ENCODE data around the gene INKA1.

Gene INKA1

GRCh38 chr3:49787182-49787464 is 15.9 kb upstream of the INKA1 start:
- no peak for DNase-seq

GRCh38 chr3:49787536-49787935 is 15.5 kb upstream of the INKA1 start:
- DNase-seq, result no peak

DNA sequence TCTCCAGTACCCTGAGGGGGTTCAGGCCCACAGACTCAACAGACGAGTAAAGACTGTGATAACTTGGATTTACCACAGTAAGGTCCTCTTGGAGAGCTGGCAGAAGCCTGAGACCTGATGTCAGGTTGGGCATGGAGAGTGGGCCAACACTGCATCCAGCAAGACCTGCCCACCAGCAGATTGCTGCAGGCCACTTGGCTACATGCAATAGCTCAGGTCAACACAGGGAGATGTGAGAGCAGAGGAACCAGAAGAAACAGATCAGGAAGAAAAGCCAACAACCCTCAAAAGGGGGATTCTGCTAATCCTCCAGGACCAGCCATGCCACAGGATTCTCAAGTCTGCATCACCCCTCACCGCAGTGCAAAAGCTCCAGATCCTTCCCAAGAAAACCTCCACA is 15.0 kb upstream of the INKA1 start:
- DNase-seq, result no peak

GRCh38 chr3:49790626-49791411 is 12.2 kb upstream of the INKA1 start:
- no peak for DNase-seq

GRCh38 chr3:49791571-49791970 is 11.5 kb upstream of the INKA1 start:
- no peak for DNase-seq

- no peak for DNase-seq
Measured at GRCh38 chr3:49792371-49793150, 10.5 kb upstream of the INKA1 start.

DNA sequence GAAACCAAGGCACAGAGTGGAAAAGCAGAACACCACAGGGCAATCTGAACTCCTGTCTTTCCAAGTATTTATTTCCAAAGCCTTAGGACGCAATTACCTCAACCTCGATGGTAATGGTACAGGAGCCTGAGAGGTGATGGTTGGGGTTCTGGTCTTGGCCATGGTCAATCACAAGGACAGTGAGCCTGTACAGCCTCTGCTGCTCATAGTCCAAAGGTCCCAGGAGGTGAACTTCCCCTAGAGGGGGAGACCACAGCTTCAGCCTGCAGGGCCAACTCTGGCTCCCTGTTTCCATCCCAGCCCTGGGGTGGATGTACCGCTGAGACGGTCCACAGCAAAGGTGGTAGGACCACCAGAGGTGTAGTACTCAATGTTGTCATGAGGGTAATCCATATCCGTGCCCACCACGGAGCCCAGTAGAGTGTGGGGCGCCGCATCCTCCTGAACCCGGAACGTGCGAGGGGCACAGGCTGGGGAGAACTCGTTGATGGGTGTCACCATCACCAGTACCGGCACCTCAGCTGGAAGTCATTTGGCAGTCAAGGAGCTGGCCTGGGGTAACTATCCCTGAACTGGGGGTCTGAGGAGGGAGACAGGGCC is 9.5 kb upstream of the INKA1 start:
- DNase-seq, result no peak

DNA sequence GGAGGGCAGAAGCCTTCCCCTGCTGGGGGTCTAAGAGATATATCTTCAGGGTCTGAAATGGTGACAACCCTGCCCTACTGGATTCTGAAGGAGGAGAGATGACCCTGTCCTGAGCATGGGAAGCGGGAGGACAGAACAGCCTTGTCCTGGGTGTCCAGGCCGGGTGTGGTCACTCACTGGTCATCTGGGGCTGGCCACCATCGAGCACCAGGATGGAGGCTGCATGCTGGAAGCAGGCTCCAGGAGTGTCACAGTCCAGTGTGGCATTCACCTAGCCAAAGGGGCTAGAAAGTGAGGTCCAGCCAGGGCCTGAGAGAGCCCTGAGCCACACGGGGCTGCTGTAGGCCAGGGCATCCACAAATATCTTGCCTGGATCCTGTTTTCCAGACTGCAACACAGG is 8.6 kb upstream of the INKA1 start:
- no peak for DNase-seq

DNA sequence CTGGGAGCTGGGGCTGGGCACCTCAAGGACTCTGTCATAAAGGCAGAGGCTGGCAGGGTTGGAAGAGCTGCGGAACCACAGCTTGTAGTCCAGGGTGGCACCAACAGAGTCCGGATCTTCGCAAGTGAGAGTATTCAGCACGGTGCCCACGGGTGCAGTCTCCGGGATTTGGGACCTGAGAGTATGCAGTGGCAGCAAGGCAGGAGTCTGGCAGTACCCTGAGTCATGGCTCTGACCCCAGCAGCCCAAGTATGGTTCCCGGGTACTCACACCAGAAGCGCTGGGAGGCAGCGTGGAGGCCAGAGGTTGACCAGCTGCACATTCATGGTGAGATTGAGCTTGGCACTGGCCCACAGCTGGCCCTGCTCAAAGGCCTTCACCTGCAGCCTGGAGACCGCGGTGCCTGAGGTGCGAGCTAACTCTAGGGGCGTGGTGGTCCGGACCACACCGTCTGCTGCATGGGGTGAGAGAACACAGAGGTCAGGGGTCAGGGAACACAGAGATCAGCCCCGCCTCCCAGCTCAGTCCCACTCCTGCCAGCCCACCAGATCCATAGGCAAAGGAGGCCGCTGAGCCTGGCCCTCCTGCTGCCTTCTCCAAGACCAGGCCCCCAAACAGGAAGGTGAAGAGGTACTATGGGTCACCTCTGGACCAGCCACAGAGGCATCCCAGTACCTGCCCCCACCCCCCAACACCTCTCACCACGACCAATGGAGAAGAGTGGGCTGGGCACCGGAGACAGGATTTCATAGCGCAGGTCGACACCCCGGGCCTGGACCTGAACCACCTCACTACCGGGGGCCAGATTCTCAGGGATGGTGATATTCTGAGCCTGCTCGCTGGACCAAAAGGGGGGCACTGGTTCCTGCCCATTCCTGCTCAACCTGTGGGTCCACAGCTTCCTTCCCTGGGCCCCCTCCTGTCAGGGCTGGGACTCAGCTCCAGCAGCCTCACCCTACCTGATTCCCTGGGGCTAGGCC is 7.8 kb upstream of the INKA1 start:
- DNase-seq, result no peak

- DNase-seq, result no peak
Measured at GRCh38 chr3:49799105-49799504, 4.0 kb upstream of the INKA1 start.

DNA sequence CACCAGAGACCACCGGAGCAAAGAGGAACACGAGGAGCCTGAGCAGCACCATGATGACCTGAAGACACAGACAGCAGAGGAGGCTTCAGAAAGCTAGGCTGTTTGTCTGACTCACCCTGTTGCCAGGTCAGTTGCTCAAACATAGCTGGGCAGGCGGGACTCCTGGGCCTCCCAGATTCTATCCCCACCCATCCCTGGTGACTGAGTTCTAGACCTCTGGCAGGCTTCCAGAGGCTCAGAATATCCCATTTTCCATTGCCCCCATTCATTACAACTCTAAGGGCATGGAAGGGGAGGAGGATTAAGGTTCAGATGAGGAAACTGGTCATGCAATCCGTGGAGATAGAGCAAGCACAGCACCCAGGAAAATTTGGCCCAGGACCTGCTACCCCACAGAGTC is 3.3 kb upstream of the INKA1 start, which contains the start of gene CDHR4:
CDHR4 (minus strand) TSS at position 113 of the 400 bp plus-strand sequence; CDS start at position 52, 61 bp downstream.
- no peak for DNase-seq

GRCh38 chr3:49801160-49801559 is 1.9 kb upstream of the INKA1 start:
- DNase-seq, result no peak

- DNase-seq, result peak; percentile 68
Measured at GRCh38 chr3:49803465-49804140, 542 bp downstream of the INKA1 start.

- no peak for DNase-seq
Measured at GRCh38 chr3:49804141-49805041, 1.3 kb downstream of the INKA1 start.

DNA sequence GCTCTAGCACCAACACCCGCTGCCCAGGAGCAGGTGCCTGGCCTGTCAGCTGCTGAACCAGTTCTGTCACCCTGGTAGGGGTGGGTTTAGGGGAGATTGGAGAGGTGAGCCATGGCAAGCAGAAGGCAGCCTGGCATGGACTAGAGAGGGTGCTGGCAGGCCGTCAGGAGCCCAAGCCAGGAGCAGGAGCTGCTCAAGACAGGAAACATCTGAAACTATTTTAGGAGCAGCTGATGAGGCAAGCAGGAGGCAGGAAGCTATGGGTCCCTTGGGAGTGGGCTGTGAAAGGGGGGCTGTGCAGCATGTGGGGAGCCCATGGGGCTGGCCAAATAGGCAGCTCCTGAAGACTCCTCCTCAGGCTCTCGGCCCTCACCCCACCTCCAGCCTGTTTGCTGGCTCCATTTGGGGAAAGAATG is 2.3 kb downstream of the INKA1 start:
- no peak for DNase-seq

DNA sequence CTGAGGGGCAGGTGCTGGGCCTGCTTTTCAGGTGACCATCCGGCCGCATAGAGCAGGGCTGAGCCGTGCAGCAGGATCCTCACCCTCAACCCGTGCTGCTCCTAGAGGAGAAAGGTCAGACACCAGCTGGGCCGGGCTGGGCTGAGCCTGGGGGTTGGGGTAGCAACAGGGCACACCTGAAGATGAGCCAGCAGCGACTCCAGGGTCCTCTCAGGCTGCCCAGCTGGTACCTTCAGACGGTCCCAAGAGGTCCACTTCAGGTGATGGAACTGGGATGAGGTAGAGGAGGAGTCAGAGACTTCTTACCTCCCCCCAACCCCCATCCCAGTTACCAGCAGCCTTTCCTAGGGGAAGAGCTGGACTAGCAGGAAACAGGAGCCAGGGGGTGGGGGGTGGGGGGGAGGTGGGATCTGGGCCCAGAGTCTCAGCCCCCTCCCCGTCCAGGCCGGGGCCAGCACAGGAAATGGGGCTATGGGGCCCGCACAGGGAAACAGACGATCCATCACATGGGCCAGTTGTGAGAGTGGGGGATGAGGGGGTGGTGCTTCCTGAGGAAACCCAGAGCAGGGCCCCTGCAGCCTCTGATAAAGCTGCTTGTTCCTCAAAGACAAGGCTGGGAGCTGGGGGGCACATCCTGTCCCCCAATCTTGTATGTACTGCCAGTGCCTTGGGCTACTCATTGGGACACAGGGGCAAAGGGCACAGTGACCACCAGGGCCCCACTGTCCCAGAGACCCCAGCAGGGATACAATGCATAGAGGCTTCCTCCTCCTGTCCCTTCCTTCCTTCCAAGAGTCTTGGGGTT is 3.0 kb downstream of the INKA1 start:
- DNase-seq, result peak; percentile 32

DNA sequence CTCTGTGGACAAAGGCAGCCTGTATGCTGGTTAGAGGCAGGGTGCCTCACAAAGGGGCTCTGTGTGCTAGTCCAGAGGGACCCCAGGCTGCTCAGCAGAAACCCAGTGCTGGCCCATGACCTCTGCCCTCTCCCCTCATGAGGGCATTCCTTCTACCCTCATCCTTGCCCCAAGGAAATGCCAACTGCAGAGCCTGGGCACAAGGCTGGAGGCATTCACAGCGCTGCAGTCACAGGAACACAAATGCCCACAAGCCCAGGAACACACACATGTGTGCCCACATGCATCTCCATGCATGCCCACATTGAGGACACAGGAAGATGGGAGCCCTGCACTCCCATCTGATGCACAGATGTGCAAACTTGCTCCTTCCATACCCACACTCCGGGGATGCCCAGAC is 3.8 kb downstream of the INKA1 start:
- no peak for DNase-seq

DNA sequence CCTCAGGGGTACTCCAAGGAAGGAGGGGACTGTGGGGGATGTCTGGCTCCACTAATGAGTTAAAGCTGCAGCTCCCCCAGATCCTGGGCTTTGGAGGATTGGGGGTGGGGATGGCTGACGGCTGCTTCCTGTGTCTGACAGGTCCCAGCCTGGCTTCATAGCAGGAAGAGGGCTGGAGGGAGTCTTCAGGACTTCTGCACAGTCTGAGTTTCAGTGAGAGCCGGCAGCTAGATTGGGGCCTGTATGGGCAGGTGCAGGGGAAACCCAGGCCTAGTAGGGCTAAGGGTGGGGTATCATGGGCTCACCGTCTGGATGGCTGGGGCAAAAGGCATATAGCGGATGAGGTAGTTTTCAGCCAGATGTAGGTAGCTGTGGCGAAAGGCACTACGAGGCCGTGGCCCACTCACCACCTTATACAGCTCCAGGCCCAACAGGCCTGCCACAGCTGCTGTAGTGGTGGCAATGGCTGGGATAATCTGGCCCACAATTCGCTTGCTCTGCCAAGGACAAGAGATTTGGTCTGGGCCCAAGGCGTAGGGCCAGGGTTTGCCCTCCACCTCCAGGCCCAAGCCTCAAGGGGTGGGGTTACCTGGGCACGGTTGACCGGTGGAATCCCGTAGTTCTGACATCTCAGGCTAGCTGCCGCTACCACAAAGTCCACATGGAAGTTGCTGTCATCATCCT is 4.5 kb downstream of the INKA1 start:
- no peak for DNase-seq

DNA sequence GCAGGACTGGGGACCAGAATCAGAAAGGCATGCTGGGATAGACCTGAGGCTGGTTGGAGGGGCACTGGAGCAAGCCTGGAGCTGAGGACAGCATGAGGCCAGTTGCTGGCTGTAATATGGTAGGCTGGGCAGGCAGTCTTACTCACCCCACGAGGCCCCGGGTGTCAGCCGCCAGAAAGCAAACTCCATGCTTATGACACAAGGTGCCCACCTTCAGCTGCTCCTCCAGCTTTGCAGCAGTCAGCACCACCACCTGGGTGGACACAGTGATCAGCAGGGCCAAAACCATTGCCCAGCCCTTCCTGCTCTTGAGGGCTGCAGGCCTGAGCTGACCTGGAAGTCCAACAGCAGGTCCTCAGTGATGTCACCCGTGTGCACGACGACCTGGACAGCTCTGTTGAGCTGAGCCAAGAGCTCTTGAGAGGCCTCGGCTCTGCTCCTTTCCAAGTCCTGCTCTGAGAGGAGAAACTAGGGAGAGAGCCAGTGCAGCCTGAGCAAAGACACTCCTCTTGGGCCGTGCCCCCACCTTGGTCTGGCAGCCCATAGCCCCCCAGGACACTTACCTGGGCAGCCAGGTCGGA is 9.9 kb downstream of the INKA1 start:
- DNase-seq, result peak; percentile 9

Data from stimulated activated CD4-positive, alpha-beta T cell treated with anti-CD3 and anti-CD28 coated beads, Interleukin-15, amount 100 ng/mL, for 24 hours (primary cell).